Measurements from ENCODE around the gene CTAG2. TPM values are rescaled to one million over a fixed set of nuclear protein-coding genes. Genes with fewer than 3 reads are reported as not detected.
A peak's percentile ranks its signal among the peaks of the same experiment; 100 is the strongest.

CTAG2 gene
- total RNA-seq, 4 donors from 2014 or later: not detected

- 78% methylated on average over 6 of the region's 6 CpGs for WGBS
- H3K27me3 ChIP-seq: no peaks in the 10 kb centered on the region
- peaks cover 0 to 12% (median 3%) of the 10 kb centered on the region in 4 donors for H3K4me1 ChIP-seq
- H3K4me3 ChIP-seq: no peak overlapping the region
- H3K27ac ChIP-seq (replicated peaks in 1 of 4): no peak overlapping the region
- H3K36me3 ChIP-seq: no peaks in the 10 kb centered on the region
- DNase-seq (ENCODE audit: extremely low spot score): no peak
- no peaks in the 10 kb centered on the region for H3K9me3 ChIP-seq
- intact Hi-C loops (cut with DNase I): no loop called here
- TF ChIP-seq EP300 (IDR thresholded peaks at IDR 0.05) (no peak), POLR2AphosphoS5 (IDR thresholded peaks at IDR 0.05) (no peak), CTCF (IDR thresholded peaks at IDR 0.05) (no peak)
Measured at GRCh38 chrX:154605566-154605965, 47.8 kb downstream of the CTAG2 start.

GRCh38 chrX:154603438-154604430, 49.6 kb downstream of the CTAG2 start:
- Histone ChIP-seq H3K36me3 (no peaks in the 10 kb centered on the region), H3K27ac (replicated peaks in 1 of 4) (peak overlapping the region in 3 of 4 donors; percentile 10 to 36 (median 34)), H3K4me1 (peaks cover 0 to 12% (median 3%) of the 10 kb centered on the region in 4 donors), H3K27me3 (no peaks in the 10 kb centered on the region), H3K4me3 (no peak overlapping the region), H3K9me3 (no peaks in the 10 kb centered on the region)
- WGBS: 72% methylated on average over 13 of the region's 13 CpGs
- intact Hi-C loops (cut with DNase I): no loop called here
- no peak for DNase-seq (ENCODE audit: extremely low spot score)
- TF ChIP-seq CTCF (IDR thresholded peaks at IDR 0.05) (no peak), POLR2AphosphoS5 (IDR thresholded peaks at IDR 0.05) (no peak), EP300 (IDR thresholded peaks at IDR 0.05) (no peak), POLR2A (IDR thresholded peaks at IDR 0.05; ENCODE audit: low read depth) (no peak)

- DNase-seq (ENCODE audit: extremely low spot score): no peak
- intact Hi-C loops (cut with DNase I): no loop called here
- Histone ChIP-seq H3K36me3 (no peaks in the 10 kb centered on the region), H3K4me3 (no peak overlapping the region), H3K4me1 (peaks cover 0 to 12% (median 3%) of the 10 kb centered on the region in 4 donors), H3K9me3 (no peaks in the 10 kb centered on the region), H3K27ac (replicated peaks in 1 of 4) (peak overlapping the region in 2 of 4 donors; percentile 10 to 34), H3K27me3 (no peaks in the 10 kb centered on the region)
- WGBS: 87% methylated on average over 18 of the region's 18 CpGs
- TF ChIP-seq POLR2AphosphoS5 (IDR thresholded peaks at IDR 0.05) (no peak), EP300 (IDR thresholded peaks at IDR 0.05) (no peak), CTCF (IDR thresholded peaks at IDR 0.05) (no peak), POLR2A (IDR thresholded peaks at IDR 0.05; ENCODE audit: low read depth) (no peak)
Measured at GRCh38 chrX:154602766-154603437, 50.5 kb downstream of the CTAG2 start.

GRCh38 chrX:154602226-154602625, 51.2 kb downstream of the CTAG2 start:
- H3K27ac ChIP-seq (replicated peaks in 1 of 4): no peak overlapping the region
- 74% methylated on average over 9 of the region's 13 CpGs for WGBS
- peaks cover 0 to 12% (median 3%) of the 10 kb centered on the region in 4 donors for H3K4me1 ChIP-seq
- no peaks in the 10 kb centered on the region for H3K27me3 ChIP-seq
- no peak overlapping the region for H3K4me3 ChIP-seq
- intact Hi-C loops (cut with DNase I): no loop called here
- H3K9me3 ChIP-seq: no peaks in the 10 kb centered on the region
- no peak for DNase-seq (ENCODE audit: extremely low spot score)
- no peak for TF ChIP-seq EP300 (IDR thresholded peaks at IDR 0.05)
- no peak for TF ChIP-seq POLR2A (IDR thresholded peaks at IDR 0.05; ENCODE audit: low read depth)
- no peak for TF ChIP-seq CTCF (IDR thresholded peaks at IDR 0.05)
- TF ChIP-seq POLR2AphosphoS5 (IDR thresholded peaks at IDR 0.05): no peak
- H3K36me3 ChIP-seq: no peaks in the 10 kb centered on the region

Small RNA genes lying within 50 kb of the gene (small RNA-seq; reads per million reads assigned to genes)
- gene AC244090.1 (0 reads per million in 3 donors), gene AC244107.2 (0 reads per million in 3 donors)

Other genes starting within 250 kb of the CTAG2 start
- 10 to 100 TPM; 19.9 to 24.3 (median 22.6) TPM for gene DNASE1L1, start 244.3 kb downstream of the CTAG2 start, total RNA-seq
- gene TAFAZZIN, start 242.0 kb downstream of the CTAG2 start, total RNA-seq: 10 to 100 TPM; 18.6 to 43.6 (median 32.5) TPM
- 10 to 100 TPM; 27.4 to 67.2 (median 34.7) TPM for gene ATP6AP1, start 224.9 kb downstream of the CTAG2 start, total RNA-seq
- gene GDI1, start 216.4 kb downstream of the CTAG2 start, total RNA-seq: 100 to 1,000 TPM; 105 to 148 (median 128) TPM
- 10 to 100 TPM; 47.7 to 63.5 (median 56.7) TPM for gene FAM50A, start 209.4 kb downstream of the CTAG2 start, total RNA-seq
- gene PLXNA3, start 195.3 kb downstream of the CTAG2 start, total RNA-seq: 10 to 100 TPM in 1 of 4 donors, 1 to 10 TPM in 3; 2.2 to 17.9 (median 4.3) TPM
- gene LAGE3, start 174.3 kb downstream of the CTAG2 start, total RNA-seq: 10 to 100 TPM; 14.1 to 21.7 (median 16.9) TPM
- gene UBL4A, start 167.0 kb downstream of the CTAG2 start, total RNA-seq: 10 to 100 TPM; 41.7 to 75.8 (median 57.9) TPM
- 10 to 100 TPM; 24.5 to 44.9 (median 38.1) TPM for gene SLC10A3, start 162.9 kb downstream of the CTAG2 start, total RNA-seq
- gene FAM3A, start 137.3 kb downstream of the CTAG2 start, total RNA-seq: 10 to 100 TPM; 34.9 to 49.4 (median 40.4) TPM
- gene G6PD, start 106.7 kb downstream of the CTAG2 start, total RNA-seq: 10 to 100 TPM; 22.0 to 43.8 (median 27.3) TPM
- gene IKBKG, start 106.0 kb downstream of the CTAG2 start, total RNA-seq: 10 to 100 TPM; 12.0 to 18.3 (median 17.3) TPM
- gene CTAG1A, start 68.4 kb downstream of the CTAG2 start, total RNA-seq: not detected
- not detected for gene CTAG1B, start 34.3 kb downstream of the CTAG2 start, total RNA-seq
- gene GAB3, start 97.5 kb upstream of the CTAG2 start, total RNA-seq: 1 to 10 TPM; 3.9 to 7.3 (median 5.2) TPM
- 10 to 100 TPM; 18.3 to 29.9 (median 24.9) TPM for gene DKC1, start 109.3 kb upstream of the CTAG2 start, total RNA-seq
- gene MPP1, start 151.9 kb upstream of the CTAG2 start, total RNA-seq: 10 to 100 TPM; 28.2 to 46.9 (median 33.3) TPM
- not detected for gene SMIM9, start 181.1 kb upstream of the CTAG2 start, total RNA-seq
- 10 to 100 TPM in 2 of 4 donors, 1 to 10 TPM in 2; 3.3 to 15.4 (median 8.6) TPM for gene F8A1, start 232.8 kb upstream of the CTAG2 start, total RNA-seq

All from esophagus muscularis mucosa (tissue), 4 donors.